RPMI8226 (cell line): ENCODE results near the gene ATF2.

Experiments used
- DNase-seq: peaks from one replicate; pipeline ENCODE4 v3.0.0-alpha.2; 2015

Gene ATF2

GRCh38 chr2:175167792-175168563, at the start of gene ATF2:
Gene ATF2, minus strand, starts transcription at chr2:175168203. Its CDS starts 31,760 bp downstream, at chr2:175136443.
- peak; percentile 99 for DNase-seq

GRCh38 chr2:175207741-175208438, 39.9 kb upstream of the ATF2 start:
- DNase-seq = peak; percentile 71

- DNase-seq = no peak
Measured at GRCh38 chr2:175206866-175207265, 38.9 kb upstream of the ATF2 start.

- no peak for DNase-seq
Measured at GRCh38 chr2:175205523-175205922, 37.5 kb upstream of the ATF2 start.

GRCh38 chr2:175203621-175204496, 35.9 kb upstream of the ATF2 start:
- DNase-seq = peak; percentile 69

- DNase-seq = no peak
Measured at GRCh38 chr2:175195012-175195411, 27.0 kb upstream of the ATF2 start.

- DNase-seq = no peak
Measured at GRCh38 chr2:175188761-175189160, 20.8 kb upstream of the ATF2 start.

GRCh38 chr2:175187378-175187777, 19.4 kb upstream of the ATF2 start:
- peak; percentile 29 for DNase-seq

- DNase-seq = no peak
Measured at GRCh38 chr2:175183674-175184073, 15.7 kb upstream of the ATF2 start.

GRCh38 chr2:175181877-175182308, 13.9 kb upstream of the ATF2 start:
- DNase-seq = no peak

GRCh38 chr2:175181104-175181876, 13.3 kb upstream of the ATF2 start, which contains the start of gene ATP5MC3:
Gene ATP5MC3, minus strand, starts transcription at chr2:175181710. Its CDS starts 317 bp downstream, at chr2:175181393.
- peak; percentile 98 for DNase-seq

- DNase-seq = peak; percentile 62
Measured at GRCh38 chr2:175180701-175181103, 12.7 kb upstream of the ATF2 start.

GRCh38 chr2:175176624-175177023, 8.6 kb upstream of the ATF2 start:
- no peak for DNase-seq

GRCh38 chr2:175175896-175176295, 7.9 kb upstream of the ATF2 start:
- no peak for DNase-seq

GRCh38 chr2:175175320-175175719, 7.3 kb upstream of the ATF2 start:
- DNase-seq = no peak

- no peak for DNase-seq
Measured at GRCh38 chr2:175170659-175171304, 2.8 kb upstream of the ATF2 start.

- no peak for DNase-seq
Measured at GRCh38 chr2:175169191-175169590, 1.2 kb upstream of the ATF2 start.

GRCh38 chr2:175168564-175168945, 552 bp upstream of the ATF2 start:
- DNase-seq = no peak

GRCh38 chr2:175167076-175167791, 769 bp downstream of the ATF2 start:
- DNase-seq = no peak

GRCh38 chr2:175166216-175166824, 1.7 kb downstream of the ATF2 start:
- no peak for DNase-seq

GRCh38 chr2:175164235-175164634, 3.8 kb downstream of the ATF2 start:
- DNase-seq = no peak
